ENCODE measurements around the gene CRACR2B. TPM values are rescaled to one million over a fixed set of nuclear protein-coding genes. Genes with fewer than 3 reads are reported as not detected.
A peak's percentile ranks its signal among the peaks of the same experiment; 100 is the strongest.

The CRACR2B gene
- total and polyA plus RNA-seq, 2 of the 13 experiments (the other 11 are each of a cell fraction or from before 2014, with no cell fraction given): 14.9 to 21.0 TPM

- TF ChIP-seq ZBTB26 (CRISPR knock-in tag; IDR thresholded peaks at IDR 0.05; ENCODE audit: borderline replicate concordance) (no peak), ARNTL (CRISPR knock-in tag; IDR thresholded peaks at IDR 0.05) (peak; percentile 55; the same call in 1 of the 2 replicates), ZNF484 (CRISPR knock-in tag; IDR thresholded peaks at IDR 0.05; ENCODE audit: borderline replicate concordance, low read depth) (no peak), MLLT10 (CRISPR knock-in tag; IDR thresholded peaks at IDR 0.05) (no peak), TCF7 (IDR thresholded peaks at IDR 0.05; ENCODE audit: low read depth) (no peak), ZGPAT (CRISPR knock-in tag; IDR thresholded peaks at IDR 0.05) (peak; percentile 65; the same call in 1 of the 2 replicates), POGZ (CRISPR knock-in tag; IDR thresholded peaks at IDR 0.05) (no peak), CENPX (CRISPR knock-in tag; IDR thresholded peaks at IDR 0.05) (no peak), PAX8 (CRISPR knock-in tag; IDR thresholded peaks at IDR 0.05; ENCODE audit: borderline replicate concordance) (no peak), ZNF414 (CRISPR knock-in tag; IDR thresholded peaks at IDR 0.05) (peak; percentile 78; the same call in 1 of the 2 replicates), ZBTB4 (CRISPR knock-in tag; IDR thresholded peaks at IDR 0.05; ENCODE audit: borderline replicate concordance) (peak; percentile 58; the same call in 1 of the 2 replicates), ZNF891 (CRISPR knock-in tag; IDR thresholded peaks at IDR 0.05) (peak; percentile 57; the same call in 1 of the 2 replicates)
Observed at GRCh38 chr11:838441-839279, 10.9 kb downstream of the CRACR2B start (continued).

Data from HepG2 (cell line).